ENCODE results near the gene G6PC2.

DNA sequence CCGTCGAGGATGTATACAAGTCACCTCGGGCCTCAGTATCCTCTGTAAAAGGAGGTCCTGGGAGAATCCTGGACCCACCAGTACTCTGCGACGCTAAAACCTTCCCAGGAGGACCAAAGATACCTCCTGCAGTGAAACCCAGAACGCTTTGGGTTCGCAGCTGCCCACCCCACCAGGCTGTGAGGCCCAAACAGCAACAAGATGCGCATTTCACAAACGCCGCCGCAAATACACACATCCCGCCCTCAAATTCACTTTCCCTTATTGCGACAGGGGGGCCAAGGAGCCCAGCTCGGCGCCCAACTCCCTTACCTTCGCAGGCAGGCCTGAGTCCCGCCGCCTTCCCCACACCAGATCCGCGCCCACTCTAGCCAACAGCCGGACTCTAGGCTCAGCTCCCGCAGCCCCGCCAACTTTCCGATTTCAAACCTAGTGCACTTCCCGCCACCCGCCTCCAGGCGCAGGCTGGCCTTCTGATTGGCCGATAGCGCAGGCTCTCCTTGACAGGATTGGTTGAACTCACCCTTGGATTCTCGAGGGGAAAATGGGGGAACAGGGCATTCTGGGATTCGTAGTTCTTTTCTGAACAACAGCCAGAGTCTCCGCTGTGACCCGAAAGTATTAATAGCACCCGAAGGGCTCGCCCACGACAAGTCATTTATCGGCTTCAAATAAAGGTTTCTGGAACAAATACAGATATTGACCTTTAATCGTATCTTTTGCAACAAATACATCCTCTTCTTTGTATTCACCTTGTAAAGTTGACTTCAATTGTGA is 10.9 kb upstream of the G6PC2 start, which contains the start of gene SPC25:
- TF ChIP-seq CTCF (conservative IDR thresholded peaks at IDR 0.05; ENCODE audit: low read length) (no peak), EZH2phosphoT487 (IDR thresholded peaks at IDR 0.05; ENCODE audit: borderline replicate concordance, low read depth, low read length) (no peak)
